NCI-H2227 (cell line): ENCODE measurements around the gene SPHK2.
"Not testable (repeated sequence)": the region's sequence is repeated elsewhere in the genome, so short reads cannot be mapped to it uniquely, and the experiment has no call there.

Experiments
- DNase-seq: peaks from one replicate; lab custom pipeline; 2025; ENCODE audit not compliant: unreplicated experiment; lab: John Stamatoyannopoulos, UW

The SPHK2 gene

GRCh38 chr19:48680006-48680405 is 60.7 kb downstream of the SPHK2 start:
- not testable (repeated sequence) for DNase-seq
